ENCODE measurements around the gene LIG3.
"Not testable (repeated sequence)": the region's sequence is repeated elsewhere in the genome, so short reads cannot be mapped to it uniquely, and the experiment has no call there.

LIG3 gene

DNA sequence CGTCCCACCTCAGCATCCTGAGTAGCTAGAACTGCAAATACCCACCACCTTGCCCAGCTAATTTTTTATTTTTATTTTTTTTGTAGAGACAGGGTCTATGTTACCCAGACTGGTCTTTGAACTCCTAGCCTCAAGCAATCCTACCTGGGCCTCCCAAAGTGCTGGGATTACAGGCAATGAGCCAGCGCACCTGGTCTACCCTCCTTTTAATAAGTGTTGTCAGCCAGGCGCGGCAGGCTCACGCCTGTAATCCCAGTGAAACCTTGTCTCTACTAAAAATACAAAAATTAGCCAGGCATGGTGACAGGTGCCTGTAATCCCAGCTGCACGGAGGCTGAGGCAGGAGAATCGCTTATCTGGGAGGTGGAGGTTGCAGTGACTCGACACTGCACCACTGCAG, 63.9 kb downstream of the LIG3 start:
- DNase-seq (ENCODE audit: low read depth) = no peak

DNA sequence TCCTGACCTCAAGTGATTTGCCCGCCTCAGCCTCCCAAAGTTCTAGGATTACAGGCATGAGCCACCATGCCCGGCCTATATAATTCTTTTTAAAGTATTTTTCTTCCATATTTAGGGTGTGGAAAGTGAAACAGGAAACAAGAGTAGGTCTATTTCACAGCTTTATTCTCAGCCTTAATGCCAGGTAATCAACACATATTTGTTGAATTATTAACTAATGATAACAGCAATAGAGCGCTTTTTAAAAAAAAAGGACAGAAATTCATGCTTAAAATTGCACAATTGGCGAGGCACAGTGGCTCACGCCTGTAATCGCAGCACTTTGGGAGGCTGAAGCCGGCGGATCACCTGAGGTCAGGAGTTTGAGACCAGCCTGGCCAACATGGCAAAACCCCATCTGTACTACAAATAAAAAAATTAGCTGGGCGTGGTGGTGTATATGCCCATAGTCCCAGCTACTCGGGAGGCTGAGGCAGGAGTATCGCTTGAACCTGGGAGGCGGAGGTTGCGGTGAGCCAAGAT, 65.2 kb downstream of the LIG3 start:
- DNase-seq (ENCODE audit: low read depth) = not testable (repeated sequence)

DNA sequence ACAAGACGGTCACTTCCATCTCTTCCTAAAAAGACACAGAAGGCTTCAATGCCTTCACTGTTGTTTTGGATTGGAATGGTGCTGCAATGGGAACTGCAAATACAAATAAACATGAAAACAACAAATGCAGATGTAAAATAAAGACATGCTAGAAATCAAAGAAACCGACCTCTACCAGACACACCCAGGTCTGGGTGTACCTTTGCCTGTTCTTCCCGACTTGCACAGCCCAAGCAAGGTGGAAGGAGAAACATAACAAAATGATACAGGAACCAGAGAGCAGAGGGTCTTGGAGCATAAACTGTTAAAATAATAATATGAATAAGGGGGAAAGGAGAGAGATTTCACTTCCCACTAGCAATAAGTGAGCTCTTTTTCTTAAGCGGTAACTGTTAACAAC, 65.9 kb downstream of the LIG3 start:
- DNase-seq (ENCODE audit: low read depth) = no peak

DNA sequence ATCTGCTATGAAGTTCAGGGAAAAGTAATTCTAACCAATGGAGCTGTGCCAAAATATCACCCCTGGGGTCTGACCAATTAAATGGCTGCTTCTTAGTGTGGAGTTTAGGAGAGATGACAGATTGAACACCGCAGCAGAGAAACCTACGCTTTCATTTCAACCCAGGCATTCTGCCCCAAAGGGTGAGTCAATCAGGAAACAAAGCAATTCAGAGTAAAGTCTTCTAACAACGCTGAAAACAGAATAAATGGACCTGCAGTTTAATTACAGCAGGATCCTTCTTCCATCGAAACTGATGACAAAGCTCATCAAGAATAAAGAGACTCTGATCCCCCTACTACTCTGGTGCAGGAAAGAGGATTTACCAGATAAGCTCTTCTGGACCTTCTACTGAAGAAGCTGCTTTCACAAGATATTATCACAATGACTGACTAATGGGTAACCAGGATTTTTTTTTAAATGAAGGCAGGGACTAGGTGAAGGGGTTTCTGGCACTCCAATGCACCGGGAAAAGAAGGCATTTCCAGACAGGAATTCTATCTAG, 66.5 kb downstream of the LIG3 start:
- DNase-seq (ENCODE audit: low read depth) = no peak

DNA sequence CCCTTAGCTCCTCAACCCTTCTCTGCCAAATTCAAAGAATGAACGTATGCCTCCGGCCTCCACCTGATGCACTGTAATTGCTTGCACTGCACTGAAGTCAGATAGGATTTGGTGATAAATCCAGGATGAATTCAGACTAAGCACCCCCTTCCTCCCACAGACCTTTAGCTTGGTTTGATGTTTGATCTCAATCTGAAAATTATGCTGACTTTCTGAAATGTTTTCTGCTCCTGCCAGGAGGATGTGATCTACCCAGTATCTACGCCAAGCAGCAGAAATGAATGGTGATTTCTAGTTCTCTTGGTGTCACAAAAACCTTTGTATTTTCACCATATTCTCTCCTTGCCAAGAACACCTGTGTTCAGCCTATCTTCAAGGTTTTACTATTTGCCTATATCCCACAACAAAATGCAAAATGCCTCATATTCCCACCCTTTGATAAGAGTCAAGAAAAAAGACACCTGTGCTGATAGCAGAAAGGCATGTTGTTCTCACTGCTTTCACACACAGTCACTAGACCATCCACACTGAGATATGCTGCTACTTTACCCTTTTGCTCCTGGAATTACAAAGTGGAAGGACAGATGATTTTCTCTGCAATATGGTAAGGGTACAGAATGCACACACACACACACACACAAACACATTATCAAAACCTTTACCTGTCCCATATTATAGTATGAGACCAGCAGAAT, 68.5 kb downstream of the LIG3 start:
- DNase-seq (ENCODE audit: low read depth) = no peak

DNA sequence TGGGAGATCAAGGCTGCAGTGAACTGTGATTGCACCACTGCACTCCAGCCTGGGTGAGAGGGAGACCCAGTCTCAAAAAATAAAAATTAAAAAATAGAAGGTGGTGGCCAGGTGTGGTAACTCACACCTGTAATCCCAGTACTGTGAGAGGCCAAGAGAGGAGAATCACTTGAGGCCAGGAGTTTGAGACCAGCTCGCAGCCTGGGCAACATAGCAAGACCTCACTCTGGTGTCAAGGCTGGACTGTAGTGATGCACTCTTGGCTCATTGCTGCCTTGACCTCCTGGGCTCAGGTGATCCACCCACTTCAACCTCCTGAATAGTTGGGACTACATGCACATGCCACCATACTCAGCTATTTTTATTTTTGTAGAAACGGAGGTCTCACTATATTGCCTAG, 69.9 kb downstream of the LIG3 start:
- no peak for DNase-seq (ENCODE audit: low read depth)

DNA sequence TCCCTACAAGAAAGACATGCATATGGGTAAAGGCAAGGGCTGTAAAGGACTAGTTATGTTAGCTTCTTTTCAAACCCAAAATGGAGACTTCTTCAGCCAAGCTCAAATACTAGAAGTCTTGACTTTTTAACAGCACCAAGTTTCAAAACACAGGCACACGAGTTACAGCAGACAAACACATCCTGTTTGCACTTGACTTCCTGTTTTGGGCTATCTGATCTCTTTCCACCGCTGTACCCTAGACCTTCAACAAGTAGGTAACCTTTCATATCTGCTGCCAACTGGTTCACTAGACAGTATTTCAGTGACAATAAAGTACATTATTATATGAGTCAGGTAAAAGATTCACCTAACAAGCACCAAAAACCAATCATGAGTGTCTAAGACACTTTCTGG, 70.9 kb downstream of the LIG3 start:
- DNase-seq (ENCODE audit: low read depth) = no peak

DNA sequence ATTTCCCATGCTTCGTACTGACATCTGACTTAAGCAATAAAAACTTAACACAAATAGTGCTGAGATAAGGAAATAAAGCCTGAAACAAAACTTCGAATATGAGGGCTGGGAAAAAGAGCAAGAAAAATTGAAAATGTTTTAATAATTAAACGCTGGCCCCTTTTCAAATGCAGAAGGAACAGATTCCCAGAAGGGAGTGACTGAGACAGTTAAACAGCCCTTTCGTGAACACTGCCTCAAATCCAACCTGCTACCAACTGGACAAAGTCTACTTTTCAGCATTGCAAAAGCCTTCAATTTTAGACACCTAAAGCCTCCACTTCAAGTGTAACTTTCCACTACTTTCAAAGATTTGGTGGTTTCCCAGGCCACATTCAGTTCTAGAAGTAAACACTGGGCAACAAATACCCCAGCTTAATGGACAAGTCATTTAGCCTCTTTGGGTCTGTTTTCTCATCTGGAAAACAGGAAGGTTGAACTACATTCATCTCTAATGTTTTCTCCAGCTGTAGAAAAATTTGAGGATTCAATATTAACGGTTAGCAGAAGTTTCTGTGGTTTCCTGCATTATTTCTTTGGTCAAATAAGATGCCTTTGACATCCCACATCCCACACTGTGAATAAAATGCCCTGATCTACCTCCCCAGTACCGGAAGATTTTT, 71.4 kb downstream of the LIG3 start:
- no peak for DNase-seq (ENCODE audit: low read depth)

DNA sequence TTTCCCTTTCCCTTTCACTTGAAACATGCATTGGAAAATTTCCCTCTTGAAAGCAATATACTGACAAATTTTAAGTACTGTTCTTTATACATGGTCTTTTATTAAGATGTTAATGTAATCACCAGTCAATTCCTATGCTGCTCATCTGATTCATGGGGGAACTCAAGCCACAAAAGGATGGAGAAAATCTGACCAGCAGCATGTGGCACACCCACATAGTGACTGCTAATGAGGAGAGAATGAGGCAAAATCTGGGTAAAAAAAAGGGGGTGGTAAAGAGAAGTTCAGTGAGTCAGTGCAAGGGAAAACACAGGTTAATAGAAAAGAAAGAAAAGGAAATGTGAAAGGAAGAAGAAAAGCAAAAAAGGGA, 71.9 kb downstream of the LIG3 start:
- no peak for DNase-seq (ENCODE audit: low read depth)

DNA sequence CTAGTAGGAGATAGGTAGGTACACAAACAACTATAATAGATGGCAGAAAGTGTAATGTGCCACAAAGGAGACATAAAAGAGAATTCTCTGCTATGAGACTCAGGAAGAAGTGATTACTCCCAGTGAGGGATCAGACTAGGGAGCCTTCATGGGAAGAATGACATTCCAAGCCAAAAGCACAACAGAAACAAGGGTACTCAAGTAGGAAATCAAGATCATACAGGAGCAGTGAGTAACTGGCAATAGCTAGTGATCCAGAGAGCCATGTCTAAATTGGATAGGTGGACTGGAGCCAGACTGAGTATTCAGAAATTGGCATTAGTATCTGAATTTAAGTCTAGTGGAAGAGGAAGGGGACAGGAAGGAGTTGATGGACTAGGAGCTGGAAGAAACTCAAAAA, 72.5 kb downstream of the LIG3 start:
- DNase-seq (ENCODE audit: low read depth) = no peak

DNA sequence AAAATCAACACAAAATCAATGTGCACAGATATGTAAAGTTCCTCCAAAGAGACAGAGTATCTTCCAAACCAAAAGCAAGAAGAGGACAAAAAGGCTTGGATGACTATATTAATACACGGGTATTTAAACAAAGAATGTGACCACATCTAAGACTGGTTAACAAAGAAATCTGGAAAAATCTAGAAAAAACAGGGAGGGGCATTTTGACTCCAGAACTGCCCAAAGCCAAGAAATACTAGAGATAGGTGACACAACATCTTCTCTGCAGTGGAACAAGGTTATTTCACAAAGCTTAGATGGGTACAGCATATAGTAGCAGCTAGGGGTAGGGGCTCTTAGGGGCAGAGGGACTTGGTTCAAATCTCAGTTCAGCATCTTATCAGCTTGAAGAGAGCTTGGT, 72.9 kb downstream of the LIG3 start:
- DNase-seq (ENCODE audit: low read depth) = no peak

DNA sequence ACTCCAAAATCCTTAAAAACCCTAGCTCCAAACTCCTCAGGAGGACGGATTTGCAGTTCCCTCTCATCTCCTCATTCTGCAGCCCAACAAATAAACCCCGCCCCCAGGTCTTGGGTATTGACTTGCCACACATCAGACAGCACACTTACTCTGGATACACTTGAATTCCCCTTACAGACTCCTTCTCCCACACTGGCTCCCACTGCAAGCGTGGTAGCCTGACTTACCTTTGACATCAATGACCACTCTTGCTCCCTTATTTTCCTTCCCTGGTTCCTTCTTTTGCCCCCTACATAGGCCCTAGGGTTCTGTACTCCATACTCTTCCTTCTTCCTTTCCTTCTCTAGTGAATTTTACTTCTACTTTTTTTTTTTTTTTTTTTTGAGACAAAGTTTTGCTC, 75.7 kb downstream of the LIG3 start:
- DNase-seq (ENCODE audit: low read depth) = no peak

DNA sequence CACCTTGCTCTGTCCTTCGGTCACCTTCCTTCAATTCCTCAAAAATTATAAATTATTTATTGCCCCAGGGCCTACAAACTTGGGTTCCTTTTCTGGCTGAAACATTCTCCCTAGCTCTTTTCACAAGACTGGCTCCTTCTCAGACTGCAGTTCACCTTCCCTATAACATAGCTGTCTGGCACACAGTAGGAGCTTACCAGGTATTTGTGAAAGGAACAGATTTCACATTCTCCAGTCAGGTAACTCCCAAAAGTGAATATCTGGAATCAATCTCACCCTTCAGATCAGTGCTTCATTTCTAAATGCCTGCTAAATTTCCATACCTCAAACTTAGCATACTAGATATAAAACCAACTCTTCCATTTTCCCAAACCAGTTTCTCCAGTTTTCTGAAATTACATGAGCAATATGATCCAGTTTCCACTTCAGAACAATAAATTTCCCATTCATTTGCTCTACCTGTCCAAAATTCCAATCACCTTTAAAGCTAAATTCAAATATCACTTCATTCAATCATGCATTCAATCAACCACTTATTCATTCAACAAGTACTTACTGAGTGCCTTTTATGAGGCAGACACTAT, 77.1 kb downstream of the LIG3 start:
- no peak for DNase-seq (ENCODE audit: low read depth)
